Activated CD8-positive, alpha-beta T cell treated with anti-CD3 and anti-CD28 coated beads for 36 hours (primary cell): ENCODE measurements around the gene PADI4. TPM values are rescaled to one million over a fixed set of nuclear protein-coding genes. Genes with fewer than 3 reads are reported as not detected.

ENCODE experiments used
- ATAC-seq: fragments of 200-7000 bp; cut with Tn5 transposase; one replicate; pipeline ENCODE4 v1.10.0; 2021; ENCODE audit warnings: mild to moderate bottlenecking, moderate library complexity
- CTCF ChIA-PET: fragments of 350-600 bp; sonication (Branson Sonifier 250); formaldehyde crosslinking; loops from one replicate; lab custom pipeline; 2021; ENCODE audit warnings: antibody characterized with exemption; lab: Charles Lee
- POLR2A ChIA-PET: fragments of 350-600 bp; sonication (Branson Sonifier 250); formaldehyde crosslinking; loops from one replicate; lab custom pipeline; 2021; ENCODE audit warnings: antibody characterized with exemption; lab: Charles Lee
- DNase-seq: peaks from one replicate; pipeline ENCODE4 v3.0.0-alpha.2; 2020
- H3K27ac Mint-ChIP-seq: one replicate; pipeline ENCODE4 v1.8.0; 2021; ENCODE audit warnings: mild to moderate bottlenecking, mixed read lengths
- H3K27me3 Mint-ChIP-seq: one replicate; pipeline ENCODE4 v1.8.0; 2021; ENCODE audit warnings: mixed read lengths
- H3K36me3 Mint-ChIP-seq: one replicate; pipeline ENCODE4 v1.8.0; 2021; ENCODE audit warnings: low read depth, mixed read lengths
- H3K4me1 Mint-ChIP-seq: one replicate; pipeline ENCODE4 v1.8.0; 2021; ENCODE audit warnings: low read depth, mixed read lengths
- H3K4me3 Mint-ChIP-seq: one replicate; pipeline ENCODE4 v1.8.0; 2021; ENCODE audit warnings: mild to moderate bottlenecking, moderate library complexity, mixed read lengths
- H3K9me3 Mint-ChIP-seq: one replicate; pipeline ENCODE4 v1.8.0; 2021; ENCODE audit warnings: mixed read lengths
- CTCF ChIP-seq: fragments of 200-600 bp; IDR thresholded peaks from one replicate; pipeline ENCODE4 v1.8.0; 2022; ENCODE audit warnings: antibody characterized with exemption, mild to moderate bottlenecking
- intact Hi-C: fragments of 100-400 bp; cut with micrococcal nuclease; formaldehyde crosslinking; loops from one replicate; pipeline ENCODE4 v1.10.0; 2022
- total RNA-seq, 2 experiments: library from RNA; stranded (reverse); gene quantifications; one replicate each; pipeline ENCODE4 v1.2.3, GENCODE V29; 2021

Gene PADI4
- total RNA-seq, 2 experiments from 2014 or later: 1.6 to 1.8 TPM

GRCh38 chr1:17305576-17306095, 2.4 kb upstream of the PADI4 start:
- DNase-seq (no peak), ATAC-seq (no peak)
- Mint-ChIP-seq H3K27ac (no peak overlapping the region), H3K4me1 (no peaks in the 10 kb centered on the region), H3K4me3 (no peak overlapping the region), H3K9me3 (peaks cover 10% of the 10 kb centered on the region), H3K27me3 (peaks cover 16% of the 10 kb centered on the region), H3K36me3 (peaks cover 5% of the 10 kb centered on the region)
- CTCF ChIA-PET: no interaction called here
- POLR2A ChIA-PET: no interaction called here
- no peak for TF ChIP-seq CTCF
- intact Hi-C loops: no loop called here

- H3K36me3 Mint-ChIP-seq: peaks cover 5% of the 10 kb centered on the region
- peaks cover 16% of the 10 kb centered on the region for H3K27me3 Mint-ChIP-seq
- no peaks in the 10 kb centered on the region for H3K4me1 Mint-ChIP-seq
- H3K9me3 Mint-ChIP-seq: peaks cover 10% of the 10 kb centered on the region
- H3K4me3 Mint-ChIP-seq: no peak overlapping the region
- ChIA-PET POLR2A (no interaction called here), CTCF (no interaction called here)
- DNase-seq (no peak), ATAC-seq (no peak)
- intact Hi-C loops: no loop called here
- TF ChIP-seq CTCF: no peak
- H3K27ac Mint-ChIP-seq: no peak overlapping the region
These were observed 1.6 kb upstream of the PADI4 start for GRCh38 chr1:17306407-17306806.

GRCh38 chr1:17306921-17307320, 1.1 kb upstream of the PADI4 start:
- ChIA-PET CTCF (no interaction called here), POLR2A (no interaction called here)
- Mint-ChIP-seq H3K36me3 (peaks cover 2% of the 10 kb centered on the region), H3K9me3 (peaks cover 7% of the 10 kb centered on the region), H3K4me3 (no peak overlapping the region), H3K27me3 (peaks cover 16% of the 10 kb centered on the region), H3K4me1 (no peaks in the 10 kb centered on the region), H3K27ac (no peak overlapping the region)
- TF ChIP-seq CTCF: no peak
- intact Hi-C loops: no loop called here
- no peak for ATAC-seq
- no peak for DNase-seq

DNA sequence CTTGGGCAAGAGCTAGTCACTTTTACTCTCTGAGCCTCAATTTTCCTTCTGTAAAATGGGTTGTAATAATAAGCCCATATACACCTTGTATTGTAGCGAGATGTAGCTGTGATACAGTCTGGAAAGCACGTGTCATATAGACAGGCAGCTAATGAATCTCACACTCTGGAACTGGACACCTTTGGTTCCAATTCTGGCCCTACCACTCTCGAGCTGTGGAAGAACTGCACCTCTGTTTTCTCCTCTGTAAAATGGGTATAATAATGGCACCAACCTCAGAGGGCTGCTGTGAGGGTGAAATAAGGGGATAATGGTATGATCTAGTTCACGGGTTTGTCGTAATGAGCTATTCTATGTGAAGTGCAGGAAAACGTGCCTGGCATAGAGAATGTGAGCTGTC, 668 bp upstream of the PADI4 start:
- DNase-seq: no peak
- Mint-ChIP-seq H3K4me3 (no peak overlapping the region), H3K27ac (no peak overlapping the region), H3K27me3 (peaks cover 16% of the 10 kb centered on the region), H3K4me1 (no peaks in the 10 kb centered on the region), H3K9me3 (peaks cover 3% of the 10 kb centered on the region), H3K36me3 (no peaks in the 10 kb centered on the region)
- intact Hi-C loops: no loop called here
- ATAC-seq: no peak
- CTCF ChIA-PET: no interaction called here
- no peak for TF ChIP-seq CTCF
- POLR2A ChIA-PET: no interaction called here

DNA sequence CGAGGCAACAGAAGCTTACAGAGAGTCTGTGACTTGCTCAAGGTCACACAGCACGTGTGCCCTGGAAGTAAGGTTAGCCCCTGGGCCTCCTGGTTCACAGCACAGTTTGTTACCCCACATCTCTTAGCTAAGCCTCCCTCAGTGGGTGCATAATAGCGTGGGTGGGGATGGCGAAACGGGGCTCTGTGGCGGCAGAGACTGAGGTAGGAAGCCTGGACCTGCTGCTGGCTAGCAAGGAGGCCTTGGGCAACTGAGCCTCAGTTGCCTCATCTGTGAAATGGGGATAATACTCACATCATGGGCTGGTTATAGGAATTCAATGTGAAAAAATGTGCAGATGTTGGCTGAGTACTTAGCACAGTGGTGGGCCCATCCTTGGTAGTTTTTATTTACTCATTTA, 596 bp downstream of the PADI4 start:
- Mint-ChIP-seq H3K4me1 (no peaks in the 10 kb centered on the region), H3K4me3 (no peak overlapping the region), H3K36me3 (no peaks in the 10 kb centered on the region), H3K9me3 (no peaks in the 10 kb centered on the region), H3K27ac (no peak overlapping the region), H3K27me3 (peaks cover 15% of the 10 kb centered on the region)
- ATAC-seq (no peak), DNase-seq (no peak)
- no peak for TF ChIP-seq CTCF
- CTCF ChIA-PET: no interaction called here
- intact Hi-C loops: no loop called here
- POLR2A ChIA-PET: no interaction called here
